ENCODE measurements around the gene ITPK1. TPM values are rescaled to one million over a fixed set of nuclear protein-coding genes. Genes with fewer than 3 reads are reported as not detected.

ITPK1 gene
- total RNA-seq, 4 donors from 2014 or later: 37.5 to 47.5 (median 41.4) TPM

GRCh38 chr14:92920001-92920400 lies 195.7 kb downstream of the ITPK1 start:
- no peak for TF ChIP-seq POLR2A (IDR thresholded peaks at IDR 0.05)
- TF ChIP-seq, protein P1, sequence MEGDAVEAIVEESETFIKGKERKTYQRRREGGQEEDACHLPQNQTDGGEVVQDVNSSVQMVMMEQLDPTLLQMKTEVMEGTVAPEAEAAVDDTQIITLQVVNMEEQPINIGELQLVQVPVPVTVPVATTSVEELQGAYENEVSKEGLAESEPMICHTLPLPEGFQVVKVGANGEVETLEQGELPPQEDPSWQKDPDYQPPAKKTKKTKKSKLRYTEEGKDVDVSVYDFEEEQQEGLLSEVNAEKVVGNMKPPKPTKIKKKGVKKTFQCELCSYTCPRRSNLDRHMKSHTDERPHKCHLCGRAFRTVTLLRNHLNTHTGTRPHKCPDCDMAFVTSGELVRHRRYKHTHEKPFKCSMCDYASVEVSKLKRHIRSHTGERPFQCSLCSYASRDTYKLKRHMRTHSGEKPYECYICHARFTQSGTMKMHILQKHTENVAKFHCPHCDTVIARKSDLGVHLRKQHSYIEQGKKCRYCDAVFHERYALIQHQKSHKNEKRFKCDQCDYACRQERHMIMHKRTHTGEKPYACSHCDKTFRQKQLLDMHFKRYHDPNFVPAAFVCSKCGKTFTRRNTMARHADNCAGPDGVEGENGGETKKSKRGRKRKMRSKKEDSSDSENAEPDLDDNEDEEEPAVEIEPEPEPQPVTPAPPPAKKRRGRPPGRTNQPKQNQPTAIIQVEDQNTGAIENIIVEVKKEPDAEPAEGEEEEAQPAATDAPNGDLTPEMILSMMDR (IDR thresholded peaks at IDR 0.05): no peak
- no peak for DNase-seq (ENCODE audit: low spot score in 2 of 2)
- WGBS, 2 donors: 95 to 97% methylated on average over 15 of the region's 15 CpGs
- intact Hi-C loops (cut with DNase I; ENCODE audit: low total_unique reads): no loop called here
- no peak overlapping the region for H3K4me3 ChIP-seq (ENCODE audit: low read depth, poor library complexity, severe bottlenecking)

GRCh38 chr14:92917956-92918355 lies 197.8 kb downstream of the ITPK1 start:
- TF ChIP-seq POLR2A (IDR thresholded peaks at IDR 0.05): no peak
- TF ChIP-seq, protein P1 (IDR thresholded peaks at IDR 0.05): no peak
- intact Hi-C loops (cut with DNase I; ENCODE audit: low total_unique reads): no loop called here
- H3K4me3 ChIP-seq (ENCODE audit: low read depth, poor library complexity, severe bottlenecking): no peak overlapping the region
- DNase-seq (ENCODE audit: low spot score in 2 of 2): no peak
- WGBS, 2 donors: 71 to 81% methylated on average over 7 of the region's 7 CpGs

- DNase-seq (ENCODE audit: low spot score in 2 of 2): no peak
- no peak overlapping the region for H3K4me3 ChIP-seq (ENCODE audit: low read depth, poor library complexity, severe bottlenecking)
- TF ChIP-seq POLR2A (IDR thresholded peaks at IDR 0.05): no peak
- TF ChIP-seq, protein P1 (IDR thresholded peaks at IDR 0.05): no peak
- intact Hi-C loops (cut with DNase I; ENCODE audit: low total_unique reads): no loop called here
- 79 to 83% methylated on average over 14 of the region's 14 CpGs for WGBS, 2 donors
Observed at GRCh38 chr14:92917041-92917940, 198.4 kb downstream of the ITPK1 start.

- WGBS, 2 donors: 64 to 70% methylated on average over 4 of the region's 4 CpGs
- DNase-seq (ENCODE audit: low spot score in 2 of 2): no peak
- intact Hi-C loops (cut with DNase I; ENCODE audit: low total_unique reads): no loop called here
- TF ChIP-seq, protein P1 (IDR thresholded peaks at IDR 0.05): no peak
- no peak for TF ChIP-seq POLR2A (IDR thresholded peaks at IDR 0.05)
- H3K4me3 ChIP-seq (ENCODE audit: low read depth, poor library complexity, severe bottlenecking): no peak overlapping the region
Observed at GRCh38 chr14:92916201-92916600, 199.5 kb downstream of the ITPK1 start.

GRCh38 chr14:92914087-92914656 lies 201.6 kb downstream of the ITPK1 start:
- intact Hi-C loops (cut with DNase I; ENCODE audit: low total_unique reads): no loop called here
- TF ChIP-seq, protein P1 (IDR thresholded peaks at IDR 0.05): no peak
- TF ChIP-seq POLR2A (IDR thresholded peaks at IDR 0.05): no peak

More at GRCh38 chr14:92914087-92914656, 201.6 kb downstream of the ITPK1 start:
- H3K4me3 ChIP-seq (ENCODE audit: low read depth, poor library complexity, severe bottlenecking): no peak overlapping the region
- 7% methylated on average over 7 of the region's 7 CpGs for WGBS, 2 donors
- DNase-seq (ENCODE audit: low spot score in 2 of 2): no peak
